GM12878 (cell line): ENCODE measurements around the gene C15orf40.

Experiments used
- ASH2L ChIP-seq: fragments of 300-600, 200-600 bp; sonication (generic); IDR thresholded peaks from 2 replicates; pipeline ENCODE4 v1.6.1; 2017; ENCODE audit warnings: low read depth, mild to moderate bottlenecking, borderline replicate concordance
- CTCF ChIP-seq, 3 experiments: IDR thresholded peaks in 2 of 3; conservative IDR thresholded peaks in 1 of 3; 2 replicates each; pipeline ENCODE4 v1.5.1; 2011; ENCODE audit warnings: low read depth in 3 of 3, low read length in 3 of 3, mild to moderate bottlenecking in 3 of 3, control low read depth in 2 of 3, moderate library complexity in 2 of 3, inconsistent platforms in 1 of 3, mixed read lengths in 1 of 3; ENCODE audit not compliant: control insufficient read depth in 2 of 3, insufficient read depth in 1 of 3; ENCODE audit errors: extremely low read depth in 1 of 3
- MEF2A ChIP-seq: IDR thresholded peaks from 2 replicates; pipeline ENCODE4 v1.6.1; 2011; ENCODE audit warnings: low read depth, mild to moderate bottlenecking, low read length, moderate library complexity; ENCODE audit not compliant: insufficient read depth

- TF ChIP-seq CTCF (IDR thresholded peaks at IDR 0.05 in 2 of 3, conservative IDR thresholded peaks at IDR 0.05 in 1 of 3; ENCODE audit: control insufficient read depth in 2 of 3, extremely low read depth in 1 of 3, insufficient read depth in 1 of 3, low read depth in 3 of 3, low read length in 3 of 3) = no peak
- no peak for TF ChIP-seq ASH2L
- no peak for TF ChIP-seq MEF2A
Observed at GRCh38 chr15:82985688-82986441, 25.6 kb downstream of the C15orf40 start, which contains the start of gene RAMAC.
